NCI-H1048 (cell line): Measurements from ENCODE around the gene PRMT7.
A peak's percentile ranks its signal among the peaks of the same experiment; 100 is the strongest.

Source experiments
- DNase-seq: peaks from one replicate; lab custom pipeline; 2025; lab: John Stamatoyannopoulos, UW

Gene PRMT7

GRCh38 chr16:68310774-68311511 is at the start of gene PRMT7, which contains the start of gene SLC7A6OS:
PRMT7 (plus strand) TSS chr16:68311019; CDS start chr16:68315980, 4,961 bp downstream.
SLC7A6OS (minus strand) TSS chr16:68310946; CDS start chr16:68310926, 20 bp downstream.
- DNase-seq = peak; percentile 71

- no peak for DNase-seq
Observed at GRCh38 chr16:68263559-68264127, 47.2 kb upstream of the PRMT7 start.

- no peak for DNase-seq
Observed at GRCh38 chr16:68264128-68265077, 46.4 kb upstream of the PRMT7 start, which contains the start of gene SLC7A6. SLC7A6 (plus strand) TSS chr16:68264526; CDS start chr16:68274727, 10,201 bp downstream.

- DNase-seq = no peak
Observed at GRCh38 chr16:68265078-68265920, 45.5 kb upstream of the PRMT7 start.

GRCh38 chr16:68267612-68268405 is 43.0 kb upstream of the PRMT7 start:
- no peak for DNase-seq

GRCh38 chr16:68269793-68270192 is 41.0 kb upstream of the PRMT7 start:
- DNase-seq = no peak

- DNase-seq = no peak
Observed at GRCh38 chr16:68270353-68270752, 40.5 kb upstream of the PRMT7 start.

- DNase-seq = no peak
Observed at GRCh38 chr16:68272507-68273209, 38.2 kb upstream of the PRMT7 start.

GRCh38 chr16:68273459-68273858 is 37.4 kb upstream of the PRMT7 start:
- no peak for DNase-seq

- DNase-seq = no peak
Observed at GRCh38 chr16:68273896-68274295, 36.9 kb upstream of the PRMT7 start.

GRCh38 chr16:68274441-68274840 is 36.4 kb upstream of the PRMT7 start:
- no peak for DNase-seq

- DNase-seq = no peak
Observed at GRCh38 chr16:68275611-68276191, 35.1 kb upstream of the PRMT7 start.

GRCh38 chr16:68276223-68276622 is 34.6 kb upstream of the PRMT7 start:
- no peak for DNase-seq

- no peak for DNase-seq
Observed at GRCh38 chr16:68279726-68280558, 30.9 kb upstream of the PRMT7 start.

- no peak for DNase-seq
Observed at GRCh38 chr16:68281368-68282063, 29.3 kb upstream of the PRMT7 start.

GRCh38 chr16:68282064-68282452 is 28.8 kb upstream of the PRMT7 start:
- no peak for DNase-seq

- DNase-seq = no peak
Observed at GRCh38 chr16:68283346-68283745, 27.5 kb upstream of the PRMT7 start.
